Endothelial cell of umbilical vein (primary cell): ENCODE measurements around the gene KCNA2. TPM values are rescaled to one million over a fixed set of nuclear protein-coding genes. Genes with fewer than 3 reads are reported as not detected.

Source experiments
- BruUV-seq: library from RNA; stranded (reverse); fragments of 400-500 nt; replicated peaks from 2 replicates; lab custom pipeline; 2021; lab: Mats Ljungman, UMichigan
- CTCF ChIA-PET: fragments of 300-600, 350-600 bp; sonication (Branson Sonifier 250); formaldehyde crosslinking; loops from one replicate; lab custom pipeline; 2021; ENCODE audit warnings: antibody characterized with exemption, inconsistent platforms; lab: Charles Lee
- POLR2A ChIA-PET: fragments of 300-600, 350-600 bp; sonication (Branson Sonifier 250); formaldehyde crosslinking; loops from one replicate; lab custom pipeline; 2021; ENCODE audit warnings: antibody characterized with exemption, inconsistent platforms; lab: Charles Lee
- DNase-seq: peaks from one replicate; pipeline ENCODE4 v3.0.0-alpha.2; 2011; ENCODE audit warnings: low read depth, low spot score
- FAIRE-seq: peaks from 2 replicates; lab custom pipeline; 2011; peaks lifted over from hg19 to GRCh38; lab: Jason Lieb, UNC
- H2AFZ ChIP-seq: 2 replicates; pipeline ENCODE4 v1.6.0; 2012; ENCODE audit warnings: low read depth, low read length, control low read depth, inconsistent platforms
- H3K27ac ChIP-seq: 2 replicates; pipeline ENCODE4 v1.5.1; 2011; ENCODE audit warnings: low read depth, mild to moderate bottlenecking, control low read depth, low read length, moderate library complexity; ENCODE audit not compliant: insufficient read depth
- H3K27me3 ChIP-seq, 2 experiments: 2 replicates each; pipeline versions ENCODE4 v1.6.0 to v1.6.1; 2011; ENCODE audit warnings: low read length in 2 of 2, mixed read lengths in 1 of 2; ENCODE audit not compliant: control insufficient read depth in 2 of 2, insufficient read depth in 2 of 2
- H3K36me3 ChIP-seq, 2 experiments: 2 replicates in 1 of 2; 3 replicates in 1 of 2; pipeline ENCODE4 v1.5.1; 2011; ENCODE audit warnings: low read length in 2 of 2, mild to moderate bottlenecking in 1 of 2, moderate library complexity in 1 of 2; ENCODE audit not compliant: control insufficient read depth in 2 of 2, insufficient read depth in 2 of 2; ENCODE audit errors: extremely low read depth in 1 of 2
- H3K4me1 ChIP-seq: 3 replicates; pipeline ENCODE4 v1.5.1; 2011; ENCODE audit warnings: mild to moderate bottlenecking, low read length; ENCODE audit not compliant: control insufficient read depth, insufficient read depth; ENCODE audit errors: extremely low read depth
- H3K4me2 ChIP-seq: 2 replicates; pipeline ENCODE4 v1.6.1; 2011; ENCODE audit warnings: low read length, control low read depth, mixed read lengths; ENCODE audit not compliant: insufficient read depth
- H3K4me3 ChIP-seq, 3 experiments: fragments of 200-600 bp in 1 of 3; sonication (generic), shearing (Covaris generic) in 1 of 3; replicated peaks in 1 of 3; 2 replicates each; pipeline ENCODE4 v1.5.1; 2011 to 2016; ENCODE audit warnings: control low read depth in 3 of 3, low read length in 3 of 3, mild to moderate bottlenecking in 2 of 3, inconsistent platforms in 1 of 3, low read depth in 1 of 3, moderate library complexity in 1 of 3; ENCODE audit not compliant: insufficient read depth in 1 of 3
- H3K79me2 ChIP-seq: 2 replicates; pipeline ENCODE4 v1.6.0; 2012; ENCODE audit warnings: low read length, inconsistent platforms; ENCODE audit not compliant: control insufficient read depth, insufficient read depth
- H3K9ac ChIP-seq: replicated peaks from 2 replicates; pipeline ENCODE3; 2011; ENCODE audit warnings: low read length, control low read depth; ENCODE audit not compliant: insufficient read depth; ENCODE audit errors: extremely low read depth
- H3K9me1 ChIP-seq: replicated peaks from 3 replicates; pipeline ENCODE4 v1.6.0; 2011; ENCODE audit warnings: mild to moderate bottlenecking, low read length; ENCODE audit not compliant: control insufficient read depth, insufficient read depth; ENCODE audit errors: extremely low read depth
- H3K9me3 ChIP-seq: replicated peaks from 2 replicates; pipeline ENCODE4 v1.5.1; 2012; ENCODE audit warnings: low read length, inconsistent platforms; ENCODE audit not compliant: control insufficient read depth, insufficient read depth
- H4K20me1 ChIP-seq: replicated peaks from 2 replicates; pipeline ENCODE3; 2011; ENCODE audit warnings: mild to moderate bottlenecking, low read length; ENCODE audit not compliant: control insufficient read depth, insufficient read depth; ENCODE audit errors: extremely low read depth
- CTCF ChIP-seq, 2 donors: IDR thresholded peaks; 1 replicate in 1 of 2; 2 replicates in 1 of 2; pipeline ENCODE4 v1.5.1; 2011; ENCODE audit warnings: low read length in 2 of 2, mild to moderate bottlenecking in 2 of 2, moderate library complexity in 2 of 2, control low read depth in 1 of 2, inconsistent platforms in 1 of 2, low read depth in 1 of 2; ENCODE audit not compliant: insufficient read depth in 1 of 2; ENCODE audit errors: extremely low read depth in 1 of 2
- EZH2 ChIP-seq: IDR thresholded peaks from 2 replicates; pipeline ENCODE4 v1.6.1; 2012; ENCODE audit warnings: borderline replicate concordance, low read depth, mild to moderate bottlenecking, moderate library complexity, low read length, inconsistent platforms; ENCODE audit not compliant: severe bottlenecking
- FOS ChIP-seq: IDR thresholded peaks from 2 replicates; pipeline ENCODE4 v1.6.1; 2011; ENCODE audit warnings: mild to moderate bottlenecking, low read length, moderate library complexity, borderline replicate concordance; ENCODE audit not compliant: insufficient read depth
- GATA2 ChIP-seq: IDR thresholded peaks from 2 replicates; pipeline ENCODE4 v1.7.0; 2011; ENCODE audit warnings: low read depth, mild to moderate bottlenecking, moderate library complexity, mixed read lengths, low read length; ENCODE audit not compliant: insufficient read length, insufficient read depth
- JUN ChIP-seq: IDR thresholded peaks from 2 replicates; pipeline ENCODE4 v1.6.1; 2011; ENCODE audit warnings: borderline replicate concordance, low read depth; ENCODE audit not compliant: insufficient read length, insufficient read depth
- MAX ChIP-seq: IDR thresholded peaks from 2 replicates; pipeline ENCODE4 v1.6.1; 2011; ENCODE audit not compliant: insufficient read depth, insufficient read length
- MYC ChIP-seq: IDR thresholded peaks from one replicate; pipeline ENCODE4 v1.6.1; 2011; ENCODE audit warnings: mild to moderate bottlenecking, low read depth, low read length
- POLR2A ChIP-seq: IDR thresholded peaks from 2 replicates; pipeline ENCODE4 v1.6.1; 2012; ENCODE audit warnings: low read depth, mild to moderate bottlenecking, control low read depth, low read length
- POLR2AphosphoS5 ChIP-seq: IDR thresholded peaks from 2 replicates; pipeline ENCODE4 v1.6.1; 2012; ENCODE audit warnings: low read depth, mild to moderate bottlenecking, control low read depth, low read length, moderate library complexity; ENCODE audit not compliant: insufficient read depth
- dilution Hi-C: fragments of 300-500 bp; cut with MboI; formaldehyde crosslinking; loops from one replicate; pipeline ENCODE4 v1.15.0; 2019; ENCODE audit warnings: low sequenced_read_pairs; ENCODE audit not compliant: extremely low pct_ligation_motif_present
- intact Hi-C: fragments of 100-400 bp; cut with micrococcal nuclease; formaldehyde crosslinking; loops from one replicate; pipeline ENCODE4 v1.10.0; 2022
- polyA plus RNA-seq, 4 experiments: library from polyadenylated mRNA; depleted of rRNA in 3 of 4; stranded (reverse) in 3 of 4; unstranded in 1 of 4; fragments of >200 nt; gene quantifications; 2 replicates each; pipeline versions ENCODE4 v1.2.1 to v1.2.3, GENCODE V29; 2011 to 2012; ENCODE audit warnings: missing spikeins in 1 of 4
- total RNA-seq: library from RNA; stranded (reverse); gene quantifications from 2 replicates; pipeline ENCODE4 v1.2.3, GENCODE V29; 2021

Gene KCNA2
- total and polyA plus RNA-seq, 2 donors (not counting 3 experiments of a cell fraction or from before 2014, with no cell fraction given) = not detected

GRCh38 chr1:110573314-110573713 lies 32.8 kb downstream of the KCNA2 start:
- Histone ChIP-seq H3K9me3 (no peaks in the 10 kb centered on the region), H3K4me3 (no peak overlapping the region), H3K36me3 (no peaks in the 10 kb centered on the region), H2AFZ (no peak overlapping the region), H3K4me2 (no peak overlapping the region), H3K27ac (no peak overlapping the region), H3K9me1 (no peaks in the 10 kb centered on the region), H3K79me2 (no peaks in the 10 kb centered on the region), H3K27me3 (peaks cover 0 to 8% of the 10 kb centered on the region in 2 experiments), H3K9ac (no peak overlapping the region), H3K4me1 (no peaks in the 10 kb centered on the region), H4K20me1 (no peaks in the 10 kb centered on the region)
- FAIRE-seq (no peak), DNase-seq (no peak)
- ChIA-PET CTCF (interaction anchor here (1.3 to 2.0 kb wide), 2 partner anchors 17 to 208 kb away, joined by 3 to 5 read pairs; no protein-coding TSS in a partner anchor), POLR2A (no interaction called here)
- dilution Hi-C loops = no loop called here
- intact Hi-C loops = no loop called here
- BruUV-seq = no TSS peak
- TF ChIP-seq POLR2A (no peak), FOS (no peak), EZH2 (no peak), CTCF (IDR thresholded peaks at IDR 0.05; ENCODE audit: extremely low read depth in 1 of 2, insufficient read depth in 1 of 2, low read depth in 1 of 2, low read length in 2 of 2) (no peak), POLR2AphosphoS5 (no peak), JUN (no peak), MYC (no peak), MAX (no peak), GATA2 (no peak)
